GM19372 (cell line): ENCODE results near the gene BCL6.

Experiments
- ATAC-seq: cut with Tn5 transposase; IDR thresholded peaks from one replicate; pipeline ENCODE4 v1.9.1; 2021; ENCODE audit warnings: mild to moderate bottlenecking, low read depth, moderate library complexity; ENCODE audit not compliant: unreplicated experiment

Gene BCL6

GRCh38 chr3:187763850-187764648, 18.8 kb upstream of the BCL6 start:
- ATAC-seq: no peak

- no peak for ATAC-seq
Observed at GRCh38 chr3:187762792-187763191, 17.5 kb upstream of the BCL6 start.

DNA sequence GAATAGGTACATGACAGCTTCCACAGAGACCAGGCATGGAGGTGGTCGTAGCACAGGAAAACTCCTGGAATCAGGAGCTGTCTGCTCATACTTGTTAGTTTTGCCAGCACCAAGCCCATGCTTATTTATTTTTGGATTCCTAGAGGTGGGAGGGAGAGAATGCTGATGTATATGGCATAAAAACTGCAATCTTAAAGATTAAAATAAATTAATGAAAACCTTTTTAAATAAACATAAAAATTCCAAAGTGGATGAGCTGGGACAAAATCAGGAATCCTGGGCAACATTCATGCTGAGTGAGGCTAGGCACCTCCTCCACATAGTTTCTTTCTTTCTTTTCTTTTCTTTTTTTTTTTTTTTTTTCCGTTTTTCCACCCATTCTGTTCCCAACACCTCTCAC, 14.3 kb upstream of the BCL6 start:
- no peak for ATAC-seq

DNA sequence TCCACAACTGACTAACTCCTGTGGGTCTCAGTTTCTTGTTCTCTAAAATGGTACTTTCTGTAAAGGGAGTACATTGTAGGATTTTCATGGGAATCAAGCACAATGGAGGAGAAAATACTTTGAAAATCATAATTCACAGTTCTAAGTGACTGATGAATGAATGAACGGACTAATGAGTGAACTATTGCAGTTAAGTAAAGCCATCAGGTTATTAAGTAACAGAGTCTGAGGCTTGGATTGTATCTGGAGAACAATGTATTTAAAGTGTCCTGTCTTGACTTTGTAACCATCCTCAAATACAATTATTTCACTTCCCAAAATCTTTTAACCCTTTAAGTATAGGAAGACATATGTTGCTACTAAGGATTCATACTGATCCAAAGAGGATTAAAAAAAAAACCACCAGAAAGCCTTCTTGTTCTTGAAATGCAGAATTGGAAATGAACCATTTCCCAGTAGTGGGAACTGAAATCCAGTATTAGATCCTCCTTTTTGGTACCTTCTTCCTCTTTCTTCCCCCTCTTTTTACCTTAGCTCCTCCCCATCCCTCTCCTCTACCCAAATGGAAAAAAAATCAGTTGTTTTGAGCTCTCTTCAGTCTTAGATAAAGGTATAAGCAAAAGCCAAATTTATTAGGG, 13.2 kb upstream of the BCL6 start:
- ATAC-seq: no peak

GRCh38 chr3:187753516-187753915, 8.2 kb upstream of the BCL6 start:
- no peak for ATAC-seq

GRCh38 chr3:187750513-187751123, 5.3 kb upstream of the BCL6 start:
- no peak for ATAC-seq

GRCh38 chr3:187750006-187750512, 4.8 kb upstream of the BCL6 start:
- ATAC-seq: no peak

DNA sequence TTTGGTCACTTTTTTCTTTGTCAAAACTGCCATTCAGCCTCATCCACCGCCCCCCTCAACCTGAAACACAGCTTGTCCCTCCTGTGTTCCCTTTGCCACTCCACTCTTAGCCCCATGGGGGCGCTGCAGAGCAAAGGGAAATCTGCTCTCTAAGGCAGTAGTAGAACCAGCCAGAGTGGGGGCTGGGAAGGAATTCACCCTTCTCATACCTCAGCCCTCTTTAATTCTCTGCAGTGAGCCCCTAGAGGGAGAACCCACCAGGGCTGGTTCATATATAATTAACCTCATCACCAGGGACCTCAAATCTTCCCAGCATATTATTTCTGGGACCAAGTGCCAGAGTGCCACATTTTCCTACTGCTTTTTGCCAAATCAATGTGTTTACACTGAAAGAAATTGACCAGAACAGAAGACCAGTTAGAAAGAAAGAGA, 2.8 kb upstream of the BCL6 start:
- ATAC-seq: no peak

DNA sequence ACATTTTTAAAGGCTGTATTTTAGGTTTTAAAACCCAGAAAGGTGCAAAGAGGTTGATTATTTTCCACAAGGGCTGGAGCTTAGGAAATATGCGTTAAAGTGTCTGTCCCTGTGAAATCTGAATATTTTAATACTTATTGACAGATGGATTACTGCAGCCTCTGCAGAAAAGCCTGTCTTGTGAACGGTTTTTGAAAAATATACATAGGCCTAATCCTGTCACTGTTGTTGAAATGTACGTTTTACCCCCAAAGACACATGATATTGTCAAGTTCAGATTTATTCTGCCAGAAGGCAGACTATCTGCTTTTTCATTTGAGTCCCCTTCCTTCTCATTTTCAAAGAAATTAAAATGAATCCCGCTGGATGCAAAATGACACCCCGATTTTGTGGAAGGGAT, 2.2 kb upstream of the BCL6 start:
- no peak for ATAC-seq

GRCh38 chr3:187746442-187747281, 1.4 kb upstream of the BCL6 start:
- ATAC-seq: no peak

DNA sequence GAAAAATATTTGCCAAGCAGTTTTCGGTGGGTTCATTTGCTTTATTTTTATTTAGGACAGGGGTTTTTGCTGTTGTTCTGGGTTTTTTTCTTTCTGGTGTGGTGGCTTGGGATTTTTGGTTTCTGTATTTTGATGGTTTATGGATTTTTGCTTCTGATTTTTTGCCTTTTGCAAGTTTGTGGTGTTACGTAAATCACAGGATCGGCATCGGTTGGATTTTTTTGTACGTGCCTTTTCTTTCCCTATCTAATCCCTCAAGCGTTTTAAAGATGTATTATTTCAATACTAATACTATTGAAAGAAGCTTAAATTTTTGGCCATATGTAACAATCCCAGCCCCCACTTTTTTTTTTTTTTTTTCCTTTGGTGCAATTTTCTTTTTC, 782 bp upstream of the BCL6 start:
- ATAC-seq: no peak

GRCh38 chr3:187744169-187745151, 808 bp downstream of the BCL6 start:
- no peak for ATAC-seq

DNA sequence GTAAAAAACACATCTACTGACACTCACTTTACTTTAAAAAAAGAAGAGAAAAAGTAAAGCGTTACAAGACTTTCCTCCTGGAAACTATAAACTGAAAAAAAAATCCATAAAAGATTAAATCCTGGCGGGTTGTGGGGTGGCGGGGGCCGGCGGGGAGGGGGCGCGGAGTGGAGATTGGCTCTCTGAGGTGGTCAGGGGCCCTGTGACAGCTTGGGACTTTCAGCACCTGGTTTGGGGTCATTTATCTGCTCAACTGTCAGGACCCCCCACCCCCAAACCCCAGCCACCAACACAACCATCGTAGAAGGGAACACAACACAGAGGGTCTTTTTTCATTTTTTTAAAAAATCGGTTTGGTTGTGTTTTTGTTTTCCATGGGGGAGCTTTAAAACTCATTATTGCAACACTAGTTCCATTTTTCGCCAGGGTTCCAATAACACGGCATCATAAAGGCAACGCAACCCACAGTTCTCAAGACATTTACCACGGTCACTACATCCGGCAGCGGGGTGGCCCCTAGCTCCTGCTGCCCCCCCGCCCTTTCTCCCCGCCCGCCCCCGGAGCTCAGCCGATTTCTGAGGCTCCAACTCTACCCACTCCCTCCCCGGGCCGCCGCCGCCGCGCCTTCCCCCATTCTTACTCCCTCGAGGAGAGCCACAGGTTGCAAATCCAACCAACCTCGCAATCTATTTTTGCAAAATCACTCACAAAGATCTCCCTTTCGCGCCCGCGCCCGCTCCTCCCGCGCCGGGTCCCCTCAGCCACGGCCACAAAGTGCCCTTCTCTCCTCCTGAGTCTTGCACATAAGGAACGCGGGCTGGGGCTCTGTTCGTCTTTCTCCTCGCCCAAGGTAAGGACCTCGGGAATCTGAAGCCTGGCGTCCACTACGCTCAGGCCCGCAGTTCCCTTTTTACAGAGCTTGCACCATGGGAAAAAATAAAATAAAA, 1.8 kb downstream of the BCL6 start:
- no peak for ATAC-seq

DNA sequence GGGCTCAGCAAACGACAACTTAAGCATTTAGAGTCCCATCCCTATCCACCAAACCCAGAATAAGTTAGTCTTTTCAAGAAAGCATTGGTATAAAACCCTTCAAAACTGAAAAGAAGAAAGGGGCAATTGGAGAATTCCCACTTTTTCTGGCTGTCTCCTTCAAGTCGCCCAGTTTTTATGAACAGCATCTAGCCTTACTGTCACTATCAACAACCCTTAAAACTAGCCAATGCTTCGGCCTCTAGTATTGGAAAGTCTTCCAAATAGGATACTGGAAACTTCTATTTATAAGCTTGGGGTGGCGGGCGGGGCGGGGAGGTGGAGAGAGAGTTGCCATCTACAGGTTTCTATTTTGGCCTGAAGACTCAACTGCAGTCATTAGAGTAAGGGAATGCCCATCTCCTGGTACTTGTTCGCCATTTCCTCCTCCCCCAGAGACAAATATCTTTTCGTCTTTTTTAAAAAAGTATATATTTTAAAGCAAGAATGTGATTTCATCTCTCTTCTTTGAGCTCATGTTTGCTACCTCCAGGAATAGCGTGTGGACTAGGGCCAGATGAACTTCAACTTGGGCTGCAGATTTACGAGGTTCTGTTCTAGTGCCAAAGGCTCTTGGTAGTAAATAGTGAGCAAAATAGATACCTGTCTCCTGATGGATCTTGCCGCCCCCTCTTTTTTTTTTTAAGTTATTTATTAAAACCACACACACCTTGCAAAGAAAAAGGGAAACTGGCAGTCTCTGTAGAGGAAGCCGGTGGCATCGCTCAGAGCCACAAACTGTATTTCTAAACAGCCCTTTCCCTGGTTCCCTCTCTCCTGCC, 2.7 kb downstream of the BCL6 start:
- no peak for ATAC-seq

DNA sequence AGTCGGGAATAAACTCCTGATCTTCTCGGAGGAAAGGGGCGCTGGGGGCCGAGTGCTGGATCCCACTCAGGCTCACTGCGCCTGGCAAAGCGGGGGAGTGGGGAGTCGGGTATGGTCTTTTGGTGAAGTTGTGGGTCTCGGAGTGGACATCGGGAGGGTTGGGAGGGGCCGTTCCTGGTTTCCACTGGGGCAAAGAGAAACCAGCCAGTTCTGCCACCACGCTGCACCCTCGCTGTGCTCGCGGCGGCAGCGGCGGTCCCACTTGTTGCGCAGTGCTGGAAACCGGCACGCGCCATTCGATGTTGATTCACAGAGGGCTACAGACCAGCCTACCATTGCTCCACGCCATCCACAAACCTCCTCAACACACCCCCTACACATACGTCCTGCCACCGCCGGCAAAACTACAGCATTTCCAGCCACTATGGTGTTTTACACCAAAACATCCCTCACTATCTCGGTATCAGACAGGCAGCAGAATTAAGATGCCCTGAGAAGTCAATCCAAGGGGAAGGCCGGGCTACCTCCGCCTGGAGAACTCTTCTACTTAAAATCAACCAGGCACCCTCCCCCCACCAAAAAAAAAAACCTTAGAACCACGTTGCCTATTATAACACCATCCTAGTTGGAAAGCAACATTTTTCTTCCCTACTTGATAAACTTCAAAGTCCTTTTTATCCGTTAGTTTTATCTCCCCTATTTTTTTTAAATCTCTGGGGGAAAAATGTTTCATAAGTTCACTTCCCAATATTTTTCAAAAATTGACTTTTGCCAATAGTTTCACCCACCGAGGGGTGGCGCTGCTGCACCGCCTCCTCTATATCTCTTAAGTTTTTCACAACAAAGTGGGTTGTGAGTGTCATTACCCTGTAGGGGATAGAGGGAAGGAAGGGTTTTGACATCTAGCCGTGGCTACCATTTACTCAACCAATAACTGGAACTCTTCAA, 3.6 kb downstream of the BCL6 start:
- ATAC-seq: no peak
